DOHH2 (cell line): ENCODE data around the gene NHLRC3.

ENCODE experiments used
- EZH2phosphoT487 ChIP-seq: fragments of 200-600 bp; sonication (generic); IDR thresholded peaks from 2 replicates; pipeline ENCODE4 v1.6.1; 2017; ENCODE audit warnings: borderline replicate concordance, mild to moderate bottlenecking, antibody characterized with exemption, low read length, moderate library complexity, mixed read lengths
- TF ChIP-seq, protein P1 (sequence below): fragments of 200-600 bp; sonication (generic); IDR thresholded peaks from one replicate; pipeline ENCODE4 v1.5.1; 2014; ENCODE audit warnings: antibody characterized with exemption, mild to moderate bottlenecking, low read depth, low read length; ENCODE audit not compliant: poor library complexity, severe bottlenecking

- TF ChIP-seq, protein P1, sequence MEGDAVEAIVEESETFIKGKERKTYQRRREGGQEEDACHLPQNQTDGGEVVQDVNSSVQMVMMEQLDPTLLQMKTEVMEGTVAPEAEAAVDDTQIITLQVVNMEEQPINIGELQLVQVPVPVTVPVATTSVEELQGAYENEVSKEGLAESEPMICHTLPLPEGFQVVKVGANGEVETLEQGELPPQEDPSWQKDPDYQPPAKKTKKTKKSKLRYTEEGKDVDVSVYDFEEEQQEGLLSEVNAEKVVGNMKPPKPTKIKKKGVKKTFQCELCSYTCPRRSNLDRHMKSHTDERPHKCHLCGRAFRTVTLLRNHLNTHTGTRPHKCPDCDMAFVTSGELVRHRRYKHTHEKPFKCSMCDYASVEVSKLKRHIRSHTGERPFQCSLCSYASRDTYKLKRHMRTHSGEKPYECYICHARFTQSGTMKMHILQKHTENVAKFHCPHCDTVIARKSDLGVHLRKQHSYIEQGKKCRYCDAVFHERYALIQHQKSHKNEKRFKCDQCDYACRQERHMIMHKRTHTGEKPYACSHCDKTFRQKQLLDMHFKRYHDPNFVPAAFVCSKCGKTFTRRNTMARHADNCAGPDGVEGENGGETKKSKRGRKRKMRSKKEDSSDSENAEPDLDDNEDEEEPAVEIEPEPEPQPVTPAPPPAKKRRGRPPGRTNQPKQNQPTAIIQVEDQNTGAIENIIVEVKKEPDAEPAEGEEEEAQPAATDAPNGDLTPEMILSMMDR, result no peak
- TF ChIP-seq EZH2phosphoT487, result no peak
Measured at GRCh38 chr13:39020853-39021462, 17.3 kb upstream of the NHLRC3 start.
